Glutamatergic neuron (in vitro differentiated cells): ENCODE measurements around the gene ARF6. TPM values are rescaled to one million over a fixed set of nuclear protein-coding genes. Genes with fewer than 3 reads are reported as not detected.
"Not testable (repeated sequence)": the region's sequence is repeated elsewhere in the genome, so short reads cannot be mapped to it uniquely, and the experiment has no call there.

Experiments
- DNase-seq: peaks from one replicate; pipeline ENCODE4 v3.0.0; 2022
- H3K27ac Mint-ChIP-seq: one replicate; pipeline ENCODE4 v1.8.0; 2020; ENCODE audit warnings: mild to moderate bottlenecking, mixed read lengths, inconsistent platforms; ENCODE audit not compliant: unreplicated experiment
- H3K27me3 Mint-ChIP-seq: one replicate; pipeline ENCODE4 v1.8.0; 2020; ENCODE audit warnings: mild to moderate bottlenecking, moderate library complexity, mixed read lengths, inconsistent platforms; ENCODE audit not compliant: unreplicated experiment
- H3K36me3 Mint-ChIP-seq: one replicate; pipeline ENCODE4 v1.8.0; 2020; ENCODE audit warnings: mild to moderate bottlenecking, mixed read lengths, inconsistent platforms; ENCODE audit not compliant: unreplicated experiment
- H3K4me1 Mint-ChIP-seq: one replicate; pipeline ENCODE4 v1.8.0; 2020; ENCODE audit warnings: mild to moderate bottlenecking, low read depth, mixed read lengths, inconsistent platforms; ENCODE audit not compliant: unreplicated experiment
- H3K4me3 Mint-ChIP-seq: one replicate; pipeline ENCODE4 v1.8.0; 2020; ENCODE audit warnings: mild to moderate bottlenecking, mixed read lengths, inconsistent platforms; ENCODE audit not compliant: unreplicated experiment
- H3K9me3 Mint-ChIP-seq: one replicate; pipeline ENCODE4 v1.8.0; 2020; ENCODE audit warnings: mild to moderate bottlenecking, moderate library complexity, mixed read lengths, inconsistent platforms; ENCODE audit not compliant: unreplicated experiment
- CTCF ChIP-seq: fragments of 200-600 bp; sonication (generic); IDR thresholded peaks from one replicate; pipeline ENCODE4 v1.5.0; 2021; ENCODE audit not compliant: partially characterized antibody, unreplicated experiment
- total RNA-seq: library from RNA; stranded (reverse); fragmentation: NEBNext Ultra II Directional; extraction: Animal tissue kit (Norgen Biotek cat#: 25700); gene quantifications from one replicate; pipeline ENCODE4 v1.2.1, GENCODE V29; 2021; ENCODE audit not compliant: unreplicated experiment

The ARF6 gene
- total RNA-seq, 1 donor from 2014 or later = 38.8 TPM

- peak; percentile 82 for TF ChIP-seq CTCF
- Mint-ChIP-seq H3K4me1 (peaks cover 12% of the 10 kb centered on the region), H3K27ac (no peak overlapping the region), H3K4me3 (no peak overlapping the region), H3K27me3 (peaks cover 20% of the 10 kb centered on the region), H3K9me3 (peaks cover 25% of the 10 kb centered on the region), H3K36me3 (no peaks in the 10 kb centered on the region)
- peak; percentile 90 for DNase-seq
Observed at GRCh38 chr14:49865431-49865859, 27.4 kb upstream of the ARF6 start.

- Mint-ChIP-seq H3K36me3 (no peaks in the 10 kb centered on the region), H3K27me3 (peaks cover 6% of the 10 kb centered on the region), H3K9me3 (peaks cover 11% of the 10 kb centered on the region), H3K4me3 (peak overlapping the region; percentile 98), H3K4me1 (peaks cover 10% of the 10 kb centered on the region), H3K27ac (peak overlapping the region; percentile 97)
- DNase-seq = peak; percentile 99
- TF ChIP-seq CTCF = no peak
Observed at GRCh38 chr14:49867831-49868719, 24.8 kb upstream of the ARF6 start.

GRCh38 chr14:49868720-49869114, 24.2 kb upstream of the ARF6 start:
- TF ChIP-seq CTCF = no peak
- Mint-ChIP-seq H3K4me3 (peak overlapping the region; percentile 93), H3K4me1 (peaks cover 10% of the 10 kb centered on the region), H3K27ac (peak overlapping the region; percentile 97), H3K27me3 (peaks cover 3% of the 10 kb centered on the region), H3K9me3 (peaks cover 8% of the 10 kb centered on the region), H3K36me3 (no peaks in the 10 kb centered on the region)
- no peak for DNase-seq

DNA sequence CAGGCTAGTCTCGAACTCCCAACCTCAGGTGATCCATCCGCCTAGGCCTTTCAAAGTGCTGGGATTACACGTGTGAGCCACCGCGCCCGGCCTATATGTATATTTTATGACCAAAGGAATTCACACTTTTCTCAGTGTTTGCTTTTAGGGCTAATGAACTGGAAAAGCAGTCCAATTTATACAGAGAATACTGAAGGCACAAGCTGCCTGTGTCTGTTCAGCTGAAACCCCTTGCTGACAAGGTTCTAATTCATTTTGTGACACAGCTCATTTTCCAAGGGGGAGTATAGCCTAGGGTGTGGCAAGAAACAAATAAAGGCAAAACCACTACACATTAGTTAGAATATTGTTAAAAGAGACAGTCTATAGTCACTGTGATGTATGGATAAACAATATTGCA, 22.0 kb upstream of the ARF6 start:
- peaks cover 10% of the 10 kb centered on the region for H3K4me1 Mint-ChIP-seq
- DNase-seq = no peak
- no peak overlapping the region for H3K4me3 Mint-ChIP-seq
- peaks cover 3% of the 10 kb centered on the region for H3K27me3 Mint-ChIP-seq
- no peak overlapping the region for H3K27ac Mint-ChIP-seq
- H3K36me3 Mint-ChIP-seq = no peaks in the 10 kb centered on the region
- TF ChIP-seq CTCF = no peak
- H3K9me3 Mint-ChIP-seq = peaks cover 8% of the 10 kb centered on the region

- H3K27me3 Mint-ChIP-seq, DNase-seq, H3K36me3 Mint-ChIP-seq, H3K4me3 Mint-ChIP-seq, H3K9me3 Mint-ChIP-seq, H3K27ac Mint-ChIP-seq, H3K4me1 Mint-ChIP-seq: not testable (repeated sequence)
Observed at GRCh38 chr14:49873548-49873947, 19.3 kb upstream of the ARF6 start.
